HG02973 (cell line): ENCODE data around the gene PEX16.

Source experiments
- ATAC-seq: cut with Tn5 transposase; IDR thresholded peaks from one replicate; pipeline ENCODE4 v1.9.1; 2021; ENCODE audit warnings: moderate library complexity; ENCODE audit not compliant: unreplicated experiment

Gene PEX16

DNA sequence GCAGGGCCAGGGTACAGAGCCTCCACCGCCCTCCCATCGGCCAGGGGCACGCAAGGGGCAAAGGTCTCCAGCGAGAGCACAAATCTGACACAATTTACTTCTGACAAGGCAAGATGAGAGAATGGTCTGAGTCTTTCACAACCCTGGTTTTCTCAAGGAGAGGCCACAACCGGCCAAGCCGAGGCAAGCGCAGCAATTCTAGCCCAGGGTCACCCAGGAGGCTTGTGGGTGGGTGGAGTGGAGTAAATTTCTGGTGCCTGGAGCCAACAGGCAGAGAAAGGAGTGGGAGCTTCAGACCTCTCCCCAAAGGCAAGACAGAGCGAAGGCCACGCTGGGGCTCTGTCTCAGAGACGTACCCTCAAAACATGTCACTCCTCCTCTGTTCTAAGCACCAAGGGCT is 14.1 kb upstream of the PEX16 start:
- no peak for ATAC-seq

DNA sequence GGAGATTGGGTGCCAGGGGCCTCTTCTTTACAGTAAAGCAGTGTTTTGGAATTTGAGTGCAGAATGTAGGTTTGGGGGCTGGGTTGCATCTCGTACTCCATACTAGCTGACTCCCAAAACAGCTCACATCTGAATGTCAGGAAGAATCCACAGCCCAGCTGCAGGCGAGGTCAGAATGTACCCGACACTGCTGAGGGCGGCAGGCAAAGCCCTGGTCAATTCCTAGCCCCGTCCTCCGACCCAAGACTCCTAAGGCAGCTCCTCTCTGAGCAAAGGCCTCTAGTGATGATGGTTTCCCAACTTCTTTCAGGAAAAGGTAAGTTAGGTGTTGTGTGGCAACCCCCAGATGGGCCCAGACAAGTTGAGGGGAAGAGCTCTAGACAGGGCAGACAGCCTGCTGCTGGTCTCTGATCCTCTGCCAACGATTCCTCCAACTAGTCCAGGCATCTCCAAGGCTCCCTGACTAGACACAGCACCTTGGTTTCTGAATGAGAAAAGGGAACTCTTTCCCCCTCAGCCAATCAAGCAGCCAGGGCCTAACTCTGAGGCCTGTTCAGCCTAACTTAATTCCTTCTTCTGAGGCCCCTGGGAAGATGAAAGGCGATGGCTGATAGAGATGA is 13.4 kb upstream of the PEX16 start:
- no peak for ATAC-seq

DNA sequence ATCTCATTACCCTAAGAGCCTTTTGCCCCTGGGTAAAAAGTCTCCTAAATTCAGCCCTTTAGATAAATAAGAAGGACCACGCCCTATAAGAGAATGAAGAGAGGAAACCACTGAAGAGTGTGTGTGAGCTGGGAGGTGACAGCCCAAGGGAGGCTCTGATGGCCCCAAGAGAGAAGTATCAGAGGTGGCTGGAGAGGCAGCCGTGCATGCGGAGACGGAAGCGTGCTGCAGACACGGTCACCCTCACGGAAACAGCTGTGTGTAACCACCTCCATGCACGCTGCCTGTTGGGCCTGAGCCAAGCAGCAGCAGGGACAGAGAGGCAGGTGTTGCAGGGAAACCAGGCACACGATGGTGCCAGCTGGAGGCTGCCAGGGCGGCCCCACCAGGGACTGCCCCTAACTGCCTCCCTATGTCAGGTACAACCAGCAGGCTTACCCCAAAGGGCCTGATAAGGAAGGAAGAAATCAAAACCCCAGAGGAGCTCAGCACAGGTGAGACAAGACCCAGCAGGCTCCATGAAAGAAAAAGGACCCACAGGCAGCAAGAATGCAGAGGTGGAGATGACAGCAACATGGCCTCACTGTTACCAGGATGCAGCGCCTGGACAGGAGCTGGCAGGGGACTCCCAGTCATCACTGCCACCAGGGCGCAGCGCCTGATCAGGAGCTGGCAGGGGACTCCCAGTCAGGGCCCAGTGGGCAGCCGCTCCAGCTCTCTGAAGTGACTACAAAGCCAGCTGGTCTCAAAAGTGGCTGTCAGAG is 12.5 kb upstream of the PEX16 start:
- peak; percentile 75 for ATAC-seq

DNA sequence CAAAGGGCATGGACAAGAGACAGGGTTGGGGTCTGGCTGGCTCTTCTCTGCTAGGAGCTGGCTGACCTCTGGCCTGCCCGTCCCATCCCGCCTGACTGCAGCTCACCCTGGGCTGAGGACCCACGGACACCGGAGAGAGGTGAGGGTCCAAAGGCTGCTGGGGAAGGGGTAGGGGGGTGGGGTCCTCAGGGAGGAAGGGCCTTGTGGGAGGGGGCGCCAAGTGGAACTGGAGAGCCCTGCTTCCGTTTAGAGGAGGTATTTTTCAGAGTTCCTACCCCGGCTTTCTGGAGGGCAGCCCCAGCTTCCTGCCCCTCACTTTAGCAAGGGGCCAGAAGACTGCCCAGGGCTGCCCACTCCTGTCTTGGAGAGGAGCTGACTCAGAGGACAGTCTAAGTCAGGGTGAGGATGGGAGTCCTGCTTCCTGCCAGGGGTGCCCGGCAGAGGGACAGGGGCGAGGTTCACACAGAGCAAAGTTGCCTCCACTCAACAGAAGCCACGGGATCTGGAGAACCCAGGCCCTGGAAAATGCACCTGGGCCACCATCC is 11.9 kb upstream of the PEX16 start:
- peak; percentile 15 for ATAC-seq

DNA sequence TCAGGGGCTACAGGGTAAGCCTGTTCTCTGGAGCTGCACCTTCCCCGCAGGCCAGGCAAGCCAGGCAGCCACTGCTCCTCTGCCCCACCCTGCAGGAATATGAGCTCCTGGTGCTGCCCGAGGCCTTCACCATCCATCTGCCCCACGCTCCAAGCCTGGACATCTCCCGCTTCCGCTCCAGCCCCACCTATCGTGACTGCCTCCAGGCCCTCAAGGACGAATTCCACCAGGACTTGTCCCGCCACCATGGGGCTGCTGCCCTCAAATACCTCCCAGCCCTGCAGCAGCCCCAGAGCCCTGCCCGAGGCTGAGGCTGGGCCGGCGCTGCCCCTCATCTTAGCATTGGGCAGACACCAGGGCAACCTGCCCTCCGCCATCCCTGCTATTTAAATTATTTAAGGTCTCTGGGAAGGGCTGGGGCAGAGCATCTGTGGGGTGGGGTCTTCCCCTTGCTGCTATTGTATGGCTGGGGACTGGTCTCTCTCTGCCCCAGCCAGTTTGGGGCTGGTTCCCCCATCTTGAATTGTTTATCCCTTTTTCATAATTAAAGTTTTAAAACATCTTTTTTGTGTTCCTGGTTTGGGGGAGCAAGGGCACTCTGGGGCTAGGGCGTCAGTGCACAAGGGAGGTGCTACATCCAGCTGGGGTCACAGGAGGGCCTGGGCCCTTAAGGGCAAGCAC is 11.0 kb upstream of the PEX16 start:
- ATAC-seq, result no peak

- ATAC-seq, result no peak
Measured at GRCh38 chr11:45927684-45928413, 10.2 kb upstream of the PEX16 start.

- no peak for ATAC-seq
Measured at GRCh38 chr11:45927332-45927683, 9.6 kb upstream of the PEX16 start.

GRCh38 chr11:45926536-45927331 is 9.1 kb upstream of the PEX16 start:
- ATAC-seq, result no peak

DNA sequence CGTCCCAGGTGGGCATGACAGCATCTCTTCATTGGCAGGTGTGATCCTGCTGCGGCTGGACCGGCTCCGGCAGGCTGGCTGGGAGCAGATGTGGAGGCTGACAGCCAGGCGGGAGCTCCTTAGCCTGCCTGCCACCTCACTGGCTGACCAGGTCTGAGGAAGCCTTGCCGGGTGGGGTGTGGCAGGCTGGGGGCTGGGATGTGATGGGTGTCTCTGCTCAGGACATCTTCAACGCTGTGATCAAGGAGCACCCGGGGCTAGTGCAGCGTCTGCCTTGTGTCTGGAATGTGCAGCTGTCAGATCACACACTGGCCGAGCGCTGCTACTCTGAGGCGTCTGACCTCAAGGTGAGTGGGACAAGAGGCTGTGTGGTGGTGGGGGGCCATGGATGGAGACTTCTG is 8.3 kb upstream of the PEX16 start:
- ATAC-seq, result no peak

DNA sequence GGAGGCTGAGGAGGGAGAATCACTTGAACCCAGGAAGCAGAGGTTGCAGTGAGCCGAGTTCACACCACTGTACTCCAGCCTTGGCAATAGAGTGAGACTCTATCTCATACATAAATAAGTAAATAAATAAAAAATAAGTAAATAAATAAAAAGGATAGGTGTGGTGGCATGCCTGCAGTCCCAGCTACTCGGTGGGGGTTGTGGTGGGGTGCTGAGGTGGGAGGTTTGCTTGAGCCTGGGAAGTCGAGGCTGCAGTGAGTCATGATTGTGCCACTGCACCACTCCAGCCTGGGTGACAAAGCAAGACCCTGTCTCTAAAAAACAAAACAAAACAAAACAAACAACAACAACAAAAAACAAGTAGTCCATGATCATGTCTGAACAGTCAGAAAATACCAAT is 7.9 kb upstream of the PEX16 start:
- ATAC-seq, result no peak

DNA sequence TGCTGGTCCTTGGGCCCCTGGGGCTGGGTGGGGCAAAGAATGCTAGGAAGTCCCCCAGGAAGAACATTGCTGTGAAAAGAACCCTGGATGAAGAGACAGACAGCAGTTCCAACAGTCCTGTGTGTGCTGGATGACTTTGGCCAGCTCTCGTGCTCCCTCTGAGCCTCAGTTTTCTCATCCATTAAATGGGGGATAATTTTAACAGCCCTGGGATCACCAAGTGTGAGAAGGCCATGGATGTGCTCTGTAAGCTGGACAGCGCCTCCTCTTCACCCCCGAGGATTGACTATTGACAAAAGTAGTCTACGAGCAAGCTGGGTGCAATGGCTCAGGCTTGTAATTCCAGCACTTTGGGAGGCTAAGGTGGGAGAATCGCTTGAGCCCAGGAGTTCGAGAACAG is 7.2 kb upstream of the PEX16 start:
- ATAC-seq, result no peak

- ATAC-seq, result no peak
Measured at GRCh38 chr11:45924036-45924915, 6.6 kb upstream of the PEX16 start.

- no peak for ATAC-seq
Measured at GRCh38 chr11:45922425-45923082, 4.9 kb upstream of the PEX16 start, which contains the start of gene LARGE2. LARGE2 (plus strand) TSS chr11:45922656; CDS start chr11:45922883, 227 bp downstream.

- no peak for ATAC-seq
Measured at GRCh38 chr11:45921561-45922424, 4.1 kb upstream of the PEX16 start.

DNA sequence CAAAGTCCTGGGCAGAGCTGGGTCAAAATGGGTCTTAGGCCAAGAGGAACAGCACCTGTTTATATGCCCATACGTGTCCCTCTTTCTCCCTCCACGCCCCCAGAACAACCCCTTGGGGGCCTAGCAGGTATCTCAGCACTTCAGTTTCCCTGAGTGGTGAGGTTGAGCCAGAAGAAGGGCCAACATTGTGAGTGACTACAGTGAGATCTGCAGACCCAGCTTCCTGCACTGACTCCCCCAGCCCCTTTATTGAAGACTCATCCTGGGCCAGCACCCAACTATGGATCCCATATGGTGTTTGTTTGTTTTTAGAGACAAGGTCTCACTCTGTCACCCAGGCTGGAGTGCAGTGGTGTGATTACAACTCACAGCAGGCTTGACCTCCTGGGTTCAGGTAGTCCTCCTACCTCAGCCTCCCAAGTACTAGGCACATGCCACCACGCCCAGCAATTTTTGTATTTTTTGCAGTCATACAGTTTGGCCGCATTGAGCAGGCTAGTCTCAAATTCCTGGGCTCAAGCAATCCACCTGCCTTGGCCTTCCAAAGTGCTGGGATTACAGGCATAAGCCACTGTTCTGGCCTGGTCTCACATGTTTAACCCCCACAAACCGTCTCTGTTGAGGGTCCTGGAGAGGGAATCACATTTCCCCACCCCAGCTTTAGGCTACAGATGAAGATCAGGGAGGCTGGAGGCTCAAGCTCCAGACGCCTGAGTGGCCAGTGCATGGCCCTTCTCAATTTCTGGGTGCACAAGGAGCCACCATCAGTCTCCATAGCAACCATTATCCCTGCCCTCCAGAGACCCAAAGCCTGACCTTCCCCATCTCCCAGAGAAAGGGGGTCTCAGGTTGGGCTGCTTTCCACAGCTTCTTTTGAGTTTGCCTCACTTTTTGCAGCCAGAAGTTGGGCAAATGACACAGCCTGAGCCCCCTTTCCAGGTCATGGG is 3.1 kb upstream of the PEX16 start:
- ATAC-seq, result no peak

DNA sequence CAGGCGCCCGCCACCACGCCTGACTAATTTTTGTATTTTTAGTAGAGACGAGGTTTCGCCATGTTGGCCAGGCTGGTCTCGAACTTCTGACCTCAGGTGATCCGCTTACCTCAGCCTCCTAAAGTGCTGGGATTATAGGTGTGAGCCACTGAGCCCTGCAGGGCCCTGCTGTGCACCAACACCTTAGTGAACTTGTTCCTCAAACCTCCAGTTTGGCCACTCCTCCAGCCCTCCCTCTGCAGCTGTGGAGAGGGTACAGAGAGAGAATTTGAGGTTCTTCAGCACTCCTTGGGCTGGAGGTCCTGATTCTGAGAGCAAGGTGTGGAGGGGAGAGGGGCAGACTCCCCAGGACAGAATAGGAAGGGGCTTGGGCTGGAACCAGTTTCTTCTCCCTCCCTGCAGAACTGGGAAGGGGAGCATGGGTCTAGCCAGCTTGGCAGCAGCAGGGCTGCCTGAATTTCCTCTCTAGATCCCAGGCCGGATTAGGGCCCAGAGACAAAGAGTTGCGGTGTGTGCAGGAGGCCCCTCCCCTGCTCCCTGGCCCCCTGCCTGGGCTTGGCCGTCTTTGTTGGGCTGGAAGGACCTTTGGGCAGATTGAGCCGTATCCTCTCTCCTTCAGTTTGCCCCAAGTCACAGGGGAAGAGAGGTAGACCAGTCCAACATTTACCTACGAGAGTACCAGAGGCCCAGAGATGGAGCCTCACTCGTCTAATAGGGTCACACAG is 2.3 kb upstream of the PEX16 start:
- ATAC-seq, result no peak
